Fibroblast of pulmonary artery (primary cell): ENCODE results near the gene NTM.

Source experiments
- DNase-seq: peaks from one replicate; pipeline ENCODE4 v3.0.0-alpha.2; 2010; ENCODE audit warnings: low read depth
- H3K4me3 ChIP-seq: replicated peaks from 2 replicates; pipeline ENCODE4 v1.5.1; 2011; ENCODE audit warnings: low read depth, mild to moderate bottlenecking, control low read depth, low read length, moderate library complexity
- CTCF ChIP-seq: IDR thresholded peaks from 2 replicates; pipeline ENCODE4 v1.5.1; 2011; ENCODE audit warnings: mild to moderate bottlenecking, control low read depth, low read length, inconsistent platforms; ENCODE audit errors: missing control alignments

NTM gene

GRCh38 chr11:131656179-131656838 lies 285.9 kb downstream of the NTM start:
- no peak overlapping the region for H3K4me3 ChIP-seq
- DNase-seq = no peak
- TF ChIP-seq CTCF = no peak

GRCh38 chr11:131656839-131657211 lies 286.4 kb downstream of the NTM start:
- TF ChIP-seq CTCF = no peak
- no peak for DNase-seq
- no peak overlapping the region for H3K4me3 ChIP-seq

- H3K4me3 ChIP-seq = no peak overlapping the region
- DNase-seq = no peak
- no peak for TF ChIP-seq CTCF
Observed at GRCh38 chr11:131658414-131658813, 288.0 kb downstream of the NTM start.

GRCh38 chr11:131658952-131659351 lies 288.5 kb downstream of the NTM start:
- no peak for TF ChIP-seq CTCF
- no peak for DNase-seq
- no peak overlapping the region for H3K4me3 ChIP-seq

GRCh38 chr11:131659931-131660330 lies 289.5 kb downstream of the NTM start:
- H3K4me3 ChIP-seq = no peak overlapping the region
- no peak for TF ChIP-seq CTCF
- DNase-seq = no peak

GRCh38 chr11:131661132-131661531 lies 290.7 kb downstream of the NTM start:
- DNase-seq = peak; percentile 1
- no peak for TF ChIP-seq CTCF
- no peak overlapping the region for H3K4me3 ChIP-seq

- no peak for TF ChIP-seq CTCF
- DNase-seq = no peak
- no peak overlapping the region for H3K4me3 ChIP-seq
Observed at GRCh38 chr11:131662317-131662972, 292.0 kb downstream of the NTM start.
